ENCODE measurements around the gene CPLX4.

The CPLX4 gene

GRCh38 chr18:59293317-59293716 lies 25.1 kb downstream of the CPLX4 start:
- H3K4me3 ChIP-seq (ENCODE audit: low read depth in 1 of 5, low read length in 5 of 5) = no peak overlapping the region
- peaks cover 0 to 11% (median 4%) of the 10 kb centered on the region in 5 donors for H3K27me3 ChIP-seq (ENCODE audit: control insufficient read depth in 5 of 5, insufficient read depth in 4 of 5, low read length in 5 of 5)
- H3K9me3 ChIP-seq (ENCODE audit: control insufficient read depth in 5 of 5, low read length in 5 of 5) = no peaks in the 10 kb centered on the region
- H3K27ac ChIP-seq (ENCODE audit: low read depth, low read length) = no peak overlapping the region
- H3K36me3 ChIP-seq (ENCODE audit: control insufficient read depth in 5 of 5, insufficient read depth in 5 of 5, low read length in 5 of 5) = no peaks in the 10 kb centered on the region
- H3K4me1 ChIP-seq (ENCODE audit: control insufficient read depth in 5 of 5, insufficient read depth in 5 of 5, low read length in 5 of 5) = no peaks in the 10 kb centered on the region
- H3K9ac ChIP-seq (ENCODE audit: low read length in 5 of 5) = no peak overlapping the region

- Histone ChIP-seq H3K27me3 (ENCODE audit: control insufficient read depth in 5 of 5, insufficient read depth in 4 of 5, low read length in 5 of 5) (peaks cover 0 to 9% (median 5%) of the 10 kb centered on the region in 5 donors), H3K36me3 (ENCODE audit: control insufficient read depth in 5 of 5, insufficient read depth in 5 of 5, low read length in 5 of 5) (no peaks in the 10 kb centered on the region), H3K9me3 (ENCODE audit: control insufficient read depth in 5 of 5, low read length in 5 of 5) (no peaks in the 10 kb centered on the region), H3K4me1 (ENCODE audit: control insufficient read depth in 5 of 5, insufficient read depth in 5 of 5, low read length in 5 of 5) (no peaks in the 10 kb centered on the region), H3K9ac (ENCODE audit: low read length in 5 of 5) (no peak overlapping the region), H3K4me3 (ENCODE audit: low read depth in 1 of 5, low read length in 5 of 5) (no peak overlapping the region), H3K27ac (ENCODE audit: low read depth, low read length) (no peak overlapping the region)
Observed at GRCh38 chr18:59286341-59286740, 32.1 kb downstream of the CPLX4 start.

- no peak overlapping the region for H3K4me3 ChIP-seq (ENCODE audit: low read depth in 1 of 5, low read length in 5 of 5)
- no peak overlapping the region for H3K27ac ChIP-seq (ENCODE audit: low read depth, low read length)
- no peak overlapping the region for H3K9ac ChIP-seq (ENCODE audit: low read length in 5 of 5)
- no peaks in the 10 kb centered on the region for H3K9me3 ChIP-seq (ENCODE audit: control insufficient read depth in 5 of 5, low read length in 5 of 5)
- H3K4me1 ChIP-seq (ENCODE audit: control insufficient read depth in 5 of 5, insufficient read depth in 5 of 5, low read length in 5 of 5) = no peaks in the 10 kb centered on the region
- no peaks in the 10 kb centered on the region for H3K36me3 ChIP-seq (ENCODE audit: control insufficient read depth in 5 of 5, insufficient read depth in 5 of 5, low read length in 5 of 5)
- peaks cover 5 to 22% (median 12%) of the 10 kb centered on the region in 5 donors for H3K27me3 ChIP-seq (ENCODE audit: control insufficient read depth in 5 of 5, insufficient read depth in 4 of 5, low read length in 5 of 5)
Observed at GRCh38 chr18:59282341-59282740, 36.1 kb downstream of the CPLX4 start.

DNA sequence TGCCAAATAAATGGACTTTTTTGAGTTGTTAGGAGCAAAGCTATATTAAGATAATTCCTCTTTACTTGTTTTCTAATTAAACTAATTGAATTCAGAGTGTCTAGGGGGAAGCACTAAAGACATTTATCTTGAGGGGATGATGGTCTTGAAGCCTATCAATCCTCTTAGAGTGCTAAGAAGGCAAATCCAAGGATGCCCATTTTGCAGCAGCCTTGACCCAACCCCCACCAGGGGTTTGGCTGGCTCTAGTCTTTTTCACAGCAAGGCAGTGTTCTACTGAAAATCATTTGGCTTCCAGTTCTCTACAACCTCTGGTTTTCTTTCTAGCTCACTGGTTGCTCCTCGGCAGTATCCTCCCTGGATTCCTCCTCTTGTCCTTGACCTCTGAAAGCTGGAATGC lies 38.7 kb downstream of the CPLX4 start:
- H3K9ac ChIP-seq (ENCODE audit: low read length in 5 of 5) = no peak overlapping the region
- no peak overlapping the region for H3K4me3 ChIP-seq (ENCODE audit: low read depth in 1 of 5, low read length in 5 of 5)
- no peaks in the 10 kb centered on the region for H3K4me1 ChIP-seq (ENCODE audit: control insufficient read depth in 5 of 5, insufficient read depth in 5 of 5, low read length in 5 of 5)
- no peak overlapping the region for H3K27ac ChIP-seq (ENCODE audit: low read depth, low read length)
- peaks cover 20 to 41% (median 30%) of the 10 kb centered on the region in 5 donors for H3K27me3 ChIP-seq (ENCODE audit: control insufficient read depth in 5 of 5, insufficient read depth in 4 of 5, low read length in 5 of 5)
- no peaks in the 10 kb centered on the region for H3K36me3 ChIP-seq (ENCODE audit: control insufficient read depth in 5 of 5, insufficient read depth in 5 of 5, low read length in 5 of 5)
- H3K9me3 ChIP-seq (ENCODE audit: control insufficient read depth in 5 of 5, low read length in 5 of 5) = no peaks in the 10 kb centered on the region

GRCh38 chr18:59279193-59279592 lies 39.3 kb downstream of the CPLX4 start:
- no peak overlapping the region for H3K27ac ChIP-seq (ENCODE audit: low read depth, low read length)
- H3K4me1 ChIP-seq (ENCODE audit: control insufficient read depth in 5 of 5, insufficient read depth in 5 of 5, low read length in 5 of 5) = no peaks in the 10 kb centered on the region
- no peaks in the 10 kb centered on the region for H3K36me3 ChIP-seq (ENCODE audit: control insufficient read depth in 5 of 5, insufficient read depth in 5 of 5, low read length in 5 of 5)
- H3K27me3 ChIP-seq (ENCODE audit: control insufficient read depth in 5 of 5, insufficient read depth in 4 of 5, low read length in 5 of 5) = peaks cover 25 to 46% (median 35%) of the 10 kb centered on the region in 5 donors
- H3K9ac ChIP-seq (ENCODE audit: low read length in 5 of 5) = no peak overlapping the region
- no peaks in the 10 kb centered on the region for H3K9me3 ChIP-seq (ENCODE audit: control insufficient read depth in 5 of 5, low read length in 5 of 5)
- H3K4me3 ChIP-seq (ENCODE audit: low read depth in 1 of 5, low read length in 5 of 5) = no peak overlapping the region

DNA sequence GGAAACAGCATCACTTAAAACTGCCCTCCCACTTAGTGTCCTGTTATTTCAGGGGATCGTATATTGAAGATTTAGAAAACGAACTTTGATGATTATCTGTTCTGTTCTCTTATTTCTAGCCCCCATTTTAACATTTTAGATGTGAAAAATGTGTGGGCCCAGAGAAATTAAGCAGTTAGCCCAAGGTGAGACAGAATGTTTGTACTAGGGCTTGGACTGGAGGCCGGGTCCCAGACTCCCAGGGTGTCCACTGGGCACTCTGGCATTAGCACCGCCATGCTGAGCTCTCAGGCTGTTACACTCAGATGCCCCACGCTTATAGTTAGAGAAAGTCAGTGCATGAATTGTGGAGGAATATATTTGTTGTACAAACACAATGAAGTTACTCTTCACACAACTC lies 39.7 kb downstream of the CPLX4 start:
- H3K4me1 ChIP-seq (ENCODE audit: control insufficient read depth in 5 of 5, insufficient read depth in 5 of 5, low read length in 5 of 5) = peaks cover 0 to 4% (median 1%) of the 10 kb centered on the region in 5 donors
- no peak overlapping the region for H3K27ac ChIP-seq (ENCODE audit: low read depth, low read length)
- H3K4me3 ChIP-seq (ENCODE audit: low read depth in 1 of 5, low read length in 5 of 5) = no peak overlapping the region
- H3K27me3 ChIP-seq (ENCODE audit: control insufficient read depth in 5 of 5, insufficient read depth in 4 of 5, low read length in 5 of 5) = peaks cover 28 to 50% (median 39%) of the 10 kb centered on the region in 5 donors
- H3K9me3 ChIP-seq (ENCODE audit: control insufficient read depth in 5 of 5, low read length in 5 of 5) = no peaks in the 10 kb centered on the region
- no peak overlapping the region for H3K9ac ChIP-seq (ENCODE audit: low read length in 5 of 5)
- H3K36me3 ChIP-seq (ENCODE audit: control insufficient read depth in 5 of 5, insufficient read depth in 5 of 5, low read length in 5 of 5) = no peaks in the 10 kb centered on the region

DNA sequence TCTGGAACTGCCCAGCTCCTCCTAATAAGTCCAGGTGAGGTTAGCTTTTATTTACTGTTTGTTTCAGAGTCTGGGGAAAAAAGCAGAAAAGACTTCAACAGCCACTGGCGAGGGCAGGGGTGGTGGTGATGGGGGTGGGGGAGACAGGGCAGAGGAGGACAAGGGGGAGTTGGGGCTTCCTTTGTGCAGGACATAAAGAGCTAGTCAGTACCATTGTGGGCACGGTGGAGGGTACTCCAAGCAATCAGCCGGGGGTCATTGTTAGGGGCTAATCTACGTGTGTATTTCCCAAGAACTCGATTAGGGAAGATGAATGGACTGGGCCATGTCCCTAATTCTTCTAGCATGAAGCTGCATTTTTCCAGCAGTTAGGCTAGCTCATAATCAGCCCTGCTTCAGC lies 42.4 kb downstream of the CPLX4 start:
- H3K4me1 ChIP-seq (ENCODE audit: control insufficient read depth in 5 of 5, insufficient read depth in 5 of 5, low read length in 5 of 5) = peaks cover 0 to 21% (median 20%) of the 10 kb centered on the region in 5 donors
- no peaks in the 10 kb centered on the region for H3K9me3 ChIP-seq (ENCODE audit: control insufficient read depth in 5 of 5, low read length in 5 of 5)
- H3K9ac ChIP-seq (ENCODE audit: low read length in 5 of 5) = no peak overlapping the region
- no peaks in the 10 kb centered on the region for H3K36me3 ChIP-seq (ENCODE audit: control insufficient read depth in 5 of 5, insufficient read depth in 5 of 5, low read length in 5 of 5)
- H3K4me3 ChIP-seq (ENCODE audit: low read depth in 1 of 5, low read length in 5 of 5) = no peak overlapping the region
- H3K27me3 ChIP-seq (ENCODE audit: control insufficient read depth in 5 of 5, insufficient read depth in 4 of 5, low read length in 5 of 5) = peaks cover 42 to 72% (median 61%) of the 10 kb centered on the region in 5 donors
- H3K27ac ChIP-seq (ENCODE audit: low read depth, low read length) = no peak overlapping the region

- H3K27ac ChIP-seq (ENCODE audit: low read depth, low read length) = no peak overlapping the region
- no peaks in the 10 kb centered on the region for H3K36me3 ChIP-seq (ENCODE audit: control insufficient read depth in 5 of 5, insufficient read depth in 5 of 5, low read length in 5 of 5)
- H3K4me3 ChIP-seq (ENCODE audit: low read depth in 1 of 5, low read length in 5 of 5) = no peak overlapping the region
- H3K9me3 ChIP-seq (ENCODE audit: control insufficient read depth in 5 of 5, low read length in 5 of 5) = peaks cover 0 to 2% (median 0%) of the 10 kb centered on the region in 5 donors
- H3K27me3 ChIP-seq (ENCODE audit: control insufficient read depth in 5 of 5, insufficient read depth in 4 of 5, low read length in 5 of 5) = peaks cover 47 to 75% (median 67%) of the 10 kb centered on the region in 5 donors
- no peak overlapping the region for H3K9ac ChIP-seq (ENCODE audit: low read length in 5 of 5)
- H3K4me1 ChIP-seq (ENCODE audit: control insufficient read depth in 5 of 5, insufficient read depth in 5 of 5, low read length in 5 of 5) = peaks cover 0 to 21% (median 20%) of the 10 kb centered on the region in 5 donors
Observed at GRCh38 chr18:59275406-59275949, 43.0 kb downstream of the CPLX4 start.

DNA sequence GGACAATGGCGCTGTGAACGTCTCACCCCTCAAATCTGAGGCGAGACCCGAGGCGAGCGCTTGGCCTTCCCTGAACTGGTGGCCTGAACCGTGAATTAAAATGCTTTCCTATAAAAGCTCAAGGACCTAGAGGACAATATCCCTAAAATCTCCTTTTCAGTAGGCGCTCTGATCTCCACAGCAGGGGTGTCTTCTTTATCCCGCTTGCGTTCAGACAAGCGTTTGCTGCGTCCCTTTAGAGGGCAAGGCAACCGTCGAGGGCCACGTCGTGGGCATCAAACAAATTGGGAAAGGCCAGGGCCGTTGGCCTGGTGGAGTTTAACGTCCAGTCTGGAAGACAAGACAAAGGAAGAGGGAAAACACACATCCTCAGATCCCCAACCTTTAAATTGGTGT lies 43.9 kb downstream of the CPLX4 start:
- Histone ChIP-seq H3K36me3 (ENCODE audit: control insufficient read depth in 5 of 5, insufficient read depth in 5 of 5, low read length in 5 of 5) (no peaks in the 10 kb centered on the region), H3K4me1 (ENCODE audit: control insufficient read depth in 5 of 5, insufficient read depth in 5 of 5, low read length in 5 of 5) (peaks cover 0 to 22% (median 20%) of the 10 kb centered on the region in 5 donors), H3K27me3 (ENCODE audit: control insufficient read depth in 5 of 5, insufficient read depth in 4 of 5, low read length in 5 of 5) (peaks cover 55 to 80% (median 72%) of the 10 kb centered on the region in 5 donors), H3K4me3 (ENCODE audit: low read depth in 1 of 5, low read length in 5 of 5) (no peak overlapping the region), H3K9ac (ENCODE audit: low read length in 5 of 5) (no peak overlapping the region), H3K9me3 (ENCODE audit: control insufficient read depth in 5 of 5, low read length in 5 of 5) (peaks cover 0 to 2% (median 0%) of the 10 kb centered on the region in 5 donors), H3K27ac (ENCODE audit: low read depth, low read length) (no peak overlapping the region)

GRCh38 chr18:59273759-59274532 lies 44.5 kb downstream of the CPLX4 start:
- Histone ChIP-seq H3K4me1 (ENCODE audit: control insufficient read depth in 5 of 5, insufficient read depth in 5 of 5, low read length in 5 of 5) (peaks cover 0 to 27% (median 22%) of the 10 kb centered on the region in 5 donors), H3K9me3 (ENCODE audit: control insufficient read depth in 5 of 5, low read length in 5 of 5) (peaks cover 0 to 2% (median 0%) of the 10 kb centered on the region in 5 donors), H3K27me3 (ENCODE audit: control insufficient read depth in 5 of 5, insufficient read depth in 4 of 5, low read length in 5 of 5) (peaks cover 58 to 80% (median 76%) of the 10 kb centered on the region in 5 donors), H3K36me3 (ENCODE audit: control insufficient read depth in 5 of 5, insufficient read depth in 5 of 5, low read length in 5 of 5) (no peaks in the 10 kb centered on the region), H3K9ac (ENCODE audit: low read length in 5 of 5) (no peak overlapping the region), H3K4me3 (ENCODE audit: low read depth in 1 of 5, low read length in 5 of 5) (peak overlapping the region in 3 of 5 donors; percentile 27 to 60 (median 55)), H3K27ac (ENCODE audit: low read depth, low read length) (no peak overlapping the region)

Measured in subcutaneous abdominal adipose tissue (tissue), 5 donors.